Femur (tissue), 1 donor: ENCODE results near the gene PRKD1.

ENCODE experiments used
- DNase-seq: peaks from one replicate; pipeline ENCODE4 v3.0.0-alpha.2; 2017

Gene PRKD1

GRCh38 chr14:29832042-29832441 lies 95.6 kb downstream of the PRKD1 start:
- no peak for DNase-seq

GRCh38 chr14:29829851-29830250 lies 97.8 kb downstream of the PRKD1 start:
- DNase-seq: no peak

DNA sequence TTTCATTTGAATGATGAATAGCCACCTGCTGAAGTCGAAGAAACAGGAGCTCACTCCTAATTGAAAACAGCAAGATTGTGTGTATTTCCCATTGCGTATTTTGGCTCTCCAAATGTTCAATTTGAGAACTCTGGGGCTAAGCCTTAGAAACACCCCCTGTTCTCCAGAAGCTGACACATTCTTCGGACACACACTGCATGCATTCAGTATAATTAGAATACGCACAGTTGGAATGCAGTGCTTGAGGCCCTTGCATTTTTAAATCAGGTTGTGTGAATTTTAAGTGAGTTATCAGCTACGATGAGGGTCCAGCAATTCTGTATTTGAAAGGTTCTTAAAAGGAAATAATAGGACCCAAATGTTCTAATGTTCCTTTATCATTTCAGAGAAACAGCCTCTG lies 103.8 kb downstream of the PRKD1 start:
- DNase-seq: no peak

- DNase-seq: no peak
Measured at GRCh38 chr14:29822430-29822709, 105.3 kb downstream of the PRKD1 start.

DNA sequence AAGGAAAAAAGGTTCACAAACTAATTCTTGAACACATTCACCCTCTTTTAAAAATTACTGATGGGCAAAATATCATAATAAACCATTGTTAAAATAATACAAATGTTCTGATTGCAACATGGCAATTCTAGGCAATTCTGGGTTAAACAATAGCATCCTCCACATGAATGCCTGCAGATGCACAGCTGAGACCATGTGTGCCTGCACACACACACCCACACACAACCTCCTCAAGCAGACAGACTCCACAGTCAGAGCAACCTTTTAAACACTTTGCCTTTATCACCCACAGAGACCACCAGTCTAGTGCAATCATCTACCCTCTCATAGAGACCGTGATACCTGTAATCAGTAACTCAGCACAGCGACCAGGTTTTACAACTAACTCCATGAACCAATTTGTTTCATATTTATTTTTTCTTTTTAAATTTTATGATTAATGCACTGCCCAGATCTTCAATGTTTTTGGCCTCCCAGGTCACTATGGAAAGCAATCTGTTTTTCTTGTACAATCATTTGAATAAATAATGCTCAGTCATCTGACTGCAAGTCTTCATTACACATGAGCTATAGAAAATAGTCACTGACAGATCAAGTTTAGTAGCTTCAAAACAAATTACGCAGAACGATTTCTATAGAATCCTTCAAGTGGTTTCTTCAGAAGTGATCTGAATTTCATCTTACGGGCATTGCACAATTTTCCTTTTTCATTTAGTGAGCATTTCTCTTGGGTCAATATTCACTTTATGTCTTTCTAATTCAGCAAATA lies 105.8 kb downstream of the PRKD1 start:
- no peak for DNase-seq

DNA sequence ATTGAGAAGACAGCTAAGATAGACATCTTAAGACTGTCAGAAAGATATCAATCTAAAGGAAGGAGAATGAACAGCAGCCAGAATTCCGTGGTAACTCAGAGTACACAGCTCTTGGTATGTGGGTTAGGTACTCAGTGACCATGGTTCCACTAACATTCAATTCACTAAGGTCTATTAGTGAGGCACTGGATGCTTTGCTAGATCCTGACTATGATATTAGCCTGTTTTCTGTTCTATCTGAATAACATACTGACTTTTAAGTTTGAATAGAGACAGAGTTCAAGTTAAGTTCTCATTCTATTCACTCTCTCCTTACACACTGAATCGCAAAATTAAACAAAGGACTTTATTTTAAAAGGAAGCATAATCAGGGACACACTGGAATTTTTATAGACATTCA lies 106.4 kb downstream of the PRKD1 start:
- DNase-seq: no peak

DNA sequence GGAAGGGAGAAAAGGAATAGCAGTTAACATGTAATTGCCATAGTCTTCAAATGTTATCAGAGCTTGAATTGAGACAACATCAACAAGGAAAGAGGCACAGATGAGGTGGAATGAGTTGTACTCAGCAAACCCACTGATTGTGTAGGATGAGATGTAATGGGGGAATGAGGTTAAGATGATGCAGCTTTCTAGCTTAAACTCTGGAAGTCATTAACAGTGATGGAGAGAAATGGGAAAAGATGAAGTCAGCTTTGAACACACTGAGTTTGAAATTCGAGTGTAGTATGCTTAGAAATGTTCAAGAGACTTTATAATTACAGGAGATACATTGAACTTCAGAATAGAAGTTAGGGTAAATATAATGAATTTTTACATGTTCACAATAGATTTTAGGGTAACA lies 106.9 kb downstream of the PRKD1 start:
- DNase-seq: no peak

- DNase-seq: no peak
Measured at GRCh38 chr14:29817767-29818405, 109.8 kb downstream of the PRKD1 start.

GRCh38 chr14:29815016-29815674 lies 112.5 kb downstream of the PRKD1 start:
- DNase-seq: no peak

- DNase-seq: peak; percentile 82
Measured at GRCh38 chr14:29814156-29815015, 113.3 kb downstream of the PRKD1 start.

DNA sequence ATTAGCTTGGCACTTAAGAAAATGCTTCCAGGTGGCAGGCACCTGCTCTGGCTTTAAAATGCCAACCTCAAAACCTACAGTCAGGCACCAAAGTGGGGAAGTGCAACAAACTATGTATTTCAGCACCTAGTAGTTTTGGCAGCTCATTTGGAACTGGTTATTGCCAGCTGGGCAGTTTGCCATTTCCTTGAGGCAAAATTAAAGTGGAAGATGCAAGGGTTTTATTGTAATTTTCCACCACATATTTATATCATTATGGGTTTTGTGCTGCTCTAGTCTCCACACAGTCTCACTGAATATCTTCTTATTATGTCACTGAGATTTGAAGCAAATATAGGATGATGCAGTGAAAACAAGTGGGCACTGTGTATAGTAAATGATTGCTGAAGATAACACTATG lies 117.0 kb downstream of the PRKD1 start:
- peak; percentile 36 for DNase-seq

DNA sequence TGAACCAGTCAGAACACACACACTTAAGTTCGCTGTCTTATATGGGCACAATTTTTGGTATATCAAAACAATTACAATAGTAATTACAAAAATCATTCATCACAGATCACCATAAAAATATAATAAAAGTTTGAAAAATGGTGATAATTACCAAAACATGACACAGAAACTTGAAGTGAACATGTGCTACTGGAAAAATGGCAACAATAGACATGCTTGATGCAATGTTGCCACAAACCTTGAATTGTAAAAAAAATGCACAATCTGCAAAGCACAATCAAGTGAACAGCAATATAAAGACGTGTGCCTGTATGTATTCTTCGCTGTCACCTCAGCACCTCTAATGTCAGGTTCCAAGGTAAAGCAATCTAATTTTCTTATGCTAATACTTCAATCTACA lies 117.6 kb downstream of the PRKD1 start:
- no peak for DNase-seq

DNA sequence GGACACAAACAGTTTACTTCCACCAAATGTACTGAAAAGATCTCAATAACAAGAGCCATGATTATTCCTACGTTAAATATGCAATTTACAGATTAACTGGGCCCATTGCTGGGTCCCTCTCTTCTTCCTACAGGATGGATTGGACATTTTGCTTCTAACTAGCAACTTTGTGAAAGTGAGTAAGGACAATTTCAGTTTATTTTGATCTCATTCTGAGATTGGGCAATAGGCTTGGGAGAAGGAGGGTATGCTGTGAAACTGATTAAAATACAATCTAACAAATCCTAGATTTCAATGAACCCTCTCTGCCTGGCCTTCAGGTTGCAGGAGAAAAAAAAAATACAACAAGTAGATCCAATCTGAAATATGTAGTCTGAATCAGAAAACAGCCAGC lies 121.5 kb downstream of the PRKD1 start:
- DNase-seq: no peak

- DNase-seq: no peak
Measured at GRCh38 chr14:29805415-29806123, 122.1 kb downstream of the PRKD1 start.

DNA sequence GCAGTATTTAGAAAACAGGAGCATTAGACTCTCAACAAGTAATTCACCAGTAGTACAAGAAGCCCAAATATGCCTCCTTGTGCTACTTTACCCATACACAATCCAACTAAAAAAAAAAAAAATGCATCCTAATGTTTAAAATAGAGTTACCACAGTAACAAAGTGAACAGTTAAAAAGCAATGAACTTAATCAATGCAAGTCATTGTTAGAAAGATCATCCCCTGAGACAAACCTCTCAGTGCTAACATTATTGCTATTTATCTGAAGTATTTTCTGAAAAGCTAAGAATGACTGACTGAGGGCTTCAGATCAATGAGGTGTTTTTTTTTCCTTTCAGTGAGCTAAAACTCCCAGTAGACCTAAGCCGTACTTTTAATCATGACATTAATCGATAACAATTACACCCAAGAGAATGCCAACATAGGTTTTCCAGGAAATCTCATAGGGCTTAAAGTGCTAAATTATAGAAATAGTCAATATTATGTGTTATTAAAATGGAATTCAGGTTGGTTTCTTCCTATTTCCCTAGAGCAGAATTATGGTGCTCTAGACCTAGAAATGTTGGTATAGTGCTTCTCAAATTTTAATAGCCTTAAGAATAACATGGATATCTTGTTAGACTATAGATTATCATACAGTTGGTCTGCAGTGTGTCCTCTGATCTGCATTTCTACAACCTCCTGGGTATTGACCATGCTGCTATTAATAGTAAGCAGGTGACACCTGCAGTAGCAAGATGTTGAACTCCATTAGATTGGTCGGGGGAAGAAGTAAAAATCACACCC lies 123.0 kb downstream of the PRKD1 start:
- DNase-seq: no peak

- DNase-seq: no peak
Measured at GRCh38 chr14:29803045-29803444, 124.6 kb downstream of the PRKD1 start.

DNA sequence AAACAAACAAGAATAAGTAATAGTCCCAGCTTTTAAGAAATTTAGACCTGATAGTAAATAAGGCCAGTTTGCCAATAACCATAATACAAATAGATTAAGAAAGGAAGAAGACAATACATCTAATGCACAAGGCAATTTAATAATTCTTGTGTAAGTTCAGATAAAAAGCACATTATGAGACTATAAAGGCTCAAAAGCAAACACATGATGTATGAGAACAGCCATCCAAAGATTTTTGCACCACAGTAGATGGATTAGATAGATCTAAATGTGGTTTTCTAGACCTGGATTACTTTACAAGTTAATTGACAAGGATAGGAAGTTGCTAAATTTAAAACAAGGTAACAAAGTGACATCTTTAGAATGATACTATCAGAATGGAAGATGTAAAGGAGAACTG lies 125.4 kb downstream of the PRKD1 start:
- DNase-seq: no peak

GRCh38 chr14:29800961-29801360 lies 126.7 kb downstream of the PRKD1 start:
- DNase-seq: no peak

- DNase-seq: no peak
Measured at GRCh38 chr14:29799464-29800095, 128.1 kb downstream of the PRKD1 start.

DNA sequence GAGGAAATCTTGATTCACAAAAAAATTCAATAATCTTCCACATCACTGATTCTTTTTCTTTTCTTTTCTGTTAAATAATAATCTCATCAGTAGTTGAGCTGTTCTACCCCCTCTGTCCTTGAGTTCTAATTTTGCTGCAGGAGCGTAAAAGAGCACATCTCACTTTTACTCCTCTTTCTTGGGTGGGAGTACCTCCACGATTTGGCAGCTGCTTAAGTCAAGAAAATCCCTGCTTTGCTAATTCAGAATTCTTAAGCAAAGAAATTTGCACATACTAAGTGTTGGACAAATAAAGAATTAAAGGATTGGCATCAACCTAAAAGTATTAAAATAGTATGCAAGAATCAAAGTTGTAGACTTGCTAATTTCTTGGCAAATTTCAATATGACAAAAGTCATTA lies 128.8 kb downstream of the PRKD1 start:
- DNase-seq: no peak

DNA sequence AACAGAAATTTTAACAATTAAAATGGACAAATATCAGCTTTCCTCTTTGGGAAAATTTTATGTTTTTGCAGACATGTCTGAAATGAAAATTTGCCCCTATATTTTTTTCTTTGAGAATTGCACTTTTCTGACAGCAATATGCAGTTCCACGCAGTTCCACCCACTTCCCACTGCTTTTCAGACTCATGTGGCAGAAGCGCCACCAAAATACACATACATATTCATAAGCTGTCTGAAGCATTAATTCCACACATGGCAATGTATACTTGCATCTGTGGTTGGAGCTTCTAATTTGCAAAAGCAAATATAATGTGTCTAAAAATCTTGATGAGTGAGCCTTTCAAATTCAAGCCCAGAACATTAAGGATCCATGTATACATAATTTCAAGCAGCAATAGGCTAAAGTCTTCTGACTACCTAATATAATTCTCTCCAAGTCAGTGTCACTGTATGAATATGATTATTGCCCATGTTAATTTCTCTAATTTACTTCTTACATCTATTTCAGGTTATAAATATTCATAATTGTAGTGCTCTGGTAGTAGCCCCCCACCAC lies 129.5 kb downstream of the PRKD1 start:
- DNase-seq: no peak
